Mesendoderm (in vitro differentiated cells): Measurements from ENCODE around the gene STAT5B.

Experiments used
- DNase-seq: peaks from one replicate; pipeline ENCODE4 v3.0.0; 2013
- H2AK5ac ChIP-seq: 2 replicates; pipeline ENCODE4 v1.6.1; 2013; ENCODE audit warnings: low read length, inconsistent platforms
- H2BK120ac ChIP-seq: 2 replicates; pipeline ENCODE4 v1.6.1; 2013; ENCODE audit warnings: low read depth, mild to moderate bottlenecking, low read length, moderate library complexity, mixed read lengths
- H2BK15ac ChIP-seq: replicated peaks from 2 replicates; pipeline ENCODE4 v1.6.1; 2013; ENCODE audit warnings: low read depth, mild to moderate bottlenecking, moderate library complexity
- H2BK5ac ChIP-seq: 2 replicates; pipeline ENCODE4 v1.6.1; 2013; ENCODE audit warnings: low read length, inconsistent platforms
- H3K18ac ChIP-seq: 2 replicates; pipeline ENCODE4 v1.6.1; 2013; ENCODE audit warnings: mild to moderate bottlenecking, low read length, mixed read lengths
- H3K23ac ChIP-seq: one replicate; pipeline ENCODE4 v1.6.1; 2013; ENCODE audit warnings: low read length
- H3K27ac ChIP-seq: 2 replicates; pipeline ENCODE4 v1.5.1; 2013; ENCODE audit warnings: low read depth, mild to moderate bottlenecking, inconsistent platforms, low read length, moderate library complexity
- H3K27me3 ChIP-seq: 2 replicates; pipeline ENCODE4 v1.6.1; 2013; ENCODE audit warnings: low read length, control low read depth, mild to moderate bottlenecking, inconsistent platforms; ENCODE audit not compliant: insufficient read depth, poor library complexity
- H3K36me3 ChIP-seq: 2 replicates; pipeline ENCODE4 v1.6.1; 2013; ENCODE audit warnings: low read length, inconsistent platforms; ENCODE audit not compliant: control insufficient read depth, insufficient read depth
- H3K4ac ChIP-seq: one replicate; pipeline ENCODE4 v1.6.1; 2013; ENCODE audit warnings: low read depth, mild to moderate bottlenecking, low read length, moderate library complexity
- H3K4me1 ChIP-seq: 2 replicates; pipeline ENCODE4 v1.6.1; 2013; ENCODE audit warnings: low read depth, low read length, inconsistent platforms; ENCODE audit not compliant: control insufficient read depth
- H3K4me2 ChIP-seq: 2 replicates; pipeline ENCODE4 v1.6.1; 2013; ENCODE audit warnings: low read length
- H3K4me3 ChIP-seq: 2 replicates; pipeline ENCODE4 v1.5.1; 2013; ENCODE audit warnings: mild to moderate bottlenecking, low read length
- H3K56ac ChIP-seq: one replicate; pipeline ENCODE4 v1.6.1; 2013; ENCODE audit warnings: low read length
- H3K79me1 ChIP-seq: 2 replicates; pipeline ENCODE4 v1.6.1; 2013; ENCODE audit warnings: low read length, inconsistent platforms
- H3K79me2 ChIP-seq: 2 replicates; pipeline ENCODE4 v1.6.1; 2013; ENCODE audit warnings: mild to moderate bottlenecking, low read length; ENCODE audit not compliant: control insufficient read depth, insufficient read depth
- H3K9ac ChIP-seq: 2 replicates; pipeline ENCODE4 v1.6.1; 2013; ENCODE audit warnings: low read length, inconsistent platforms
- H4K5ac ChIP-seq: one replicate; pipeline ENCODE4 v1.6.1; 2013; ENCODE audit warnings: low read length
- H4K8ac ChIP-seq: one replicate; pipeline ENCODE4 v1.6.1; 2013; ENCODE audit warnings: low read depth, mild to moderate bottlenecking, control low read depth, low read length, moderate library complexity
- WGBS: extraction: QIAGEN DNeasy Blood & Tissue Kit; methylation state at CpG from one replicate; pipeline ENCODE4 v1.1.7; 2013; ENCODE audit warnings: low lambda C conversion rate, missing lambda C conversion rate; ENCODE audit not compliant: insufficient coverage; ENCODE audit errors: extremely low coverage; 5-methylcytosine and 5-hydroxymethylcytosine counted together

Gene STAT5B

GRCh38 chr17:42202696-42203095 lies 73.5 kb downstream of the STAT5B start:
- H3K79me1 ChIP-seq = no peaks in the 10 kb centered on the region
- H3K4me2 ChIP-seq = no peak overlapping the region
- peaks cover 4% of the 10 kb centered on the region for H3K36me3 ChIP-seq
- no peak overlapping the region for H2BK15ac ChIP-seq
- no peak overlapping the region for H2BK5ac ChIP-seq
- H3K4ac ChIP-seq = no peak overlapping the region
- DNase-seq = no peak
- no peak overlapping the region for H3K27ac ChIP-seq
- no peak overlapping the region for H2AK5ac ChIP-seq
- no peak overlapping the region for H3K4me3 ChIP-seq
- no peak overlapping the region for H3K18ac ChIP-seq
- H3K23ac ChIP-seq = no peak overlapping the region
- no peaks in the 10 kb centered on the region for H3K27me3 ChIP-seq
- no peak overlapping the region for H4K5ac ChIP-seq
- no CpG with 5 or more reads among the region's 5 CpGs for WGBS
- no peaks in the 10 kb centered on the region for H3K4me1 ChIP-seq
- H3K79me2 ChIP-seq = no peaks in the 10 kb centered on the region
- no peak overlapping the region for H3K9ac ChIP-seq
- no peak overlapping the region for H4K8ac ChIP-seq
- no peak overlapping the region for H2BK120ac ChIP-seq
- H3K56ac ChIP-seq = no peak overlapping the region

GRCh38 chr17:42202159-42202558 lies 74.0 kb downstream of the STAT5B start:
- no peaks in the 10 kb centered on the region for H3K79me2 ChIP-seq
- H3K4me3 ChIP-seq = no peak overlapping the region
- no peak for DNase-seq
- WGBS = no CpG with 5 or more reads among the region's 6 CpGs
- H3K4me2 ChIP-seq = no peak overlapping the region
- H2BK5ac ChIP-seq = no peak overlapping the region
- H3K4ac ChIP-seq = no peak overlapping the region
- no peak overlapping the region for H4K5ac ChIP-seq
- no peak overlapping the region for H3K23ac ChIP-seq
- H4K8ac ChIP-seq = no peak overlapping the region
- no peak overlapping the region for H3K9ac ChIP-seq
- no peaks in the 10 kb centered on the region for H3K27me3 ChIP-seq
- H3K79me1 ChIP-seq = no peaks in the 10 kb centered on the region
- H3K36me3 ChIP-seq = peaks cover 2% of the 10 kb centered on the region
- H3K4me1 ChIP-seq = no peaks in the 10 kb centered on the region
- no peak overlapping the region for H3K18ac ChIP-seq
- no peak overlapping the region for H2BK120ac ChIP-seq
- H3K27ac ChIP-seq = no peak overlapping the region
- no peak overlapping the region for H2BK15ac ChIP-seq
- no peak overlapping the region for H3K56ac ChIP-seq
- H2AK5ac ChIP-seq = no peak overlapping the region

GRCh38 chr17:42201458-42201772 lies 74.8 kb downstream of the STAT5B start:
- no peaks in the 10 kb centered on the region for H3K27me3 ChIP-seq
- H2BK15ac ChIP-seq = no peak overlapping the region
- H2BK120ac ChIP-seq = no peak overlapping the region
- H3K27ac ChIP-seq = no peak overlapping the region
- no peak overlapping the region for H3K4me3 ChIP-seq
- H3K56ac ChIP-seq = no peak overlapping the region
- no peak overlapping the region for H2AK5ac ChIP-seq
- H3K23ac ChIP-seq = no peak overlapping the region
- no peaks in the 10 kb centered on the region for H3K4me1 ChIP-seq
- no peaks in the 10 kb centered on the region for H3K79me2 ChIP-seq
- H4K5ac ChIP-seq = no peak overlapping the region
- H3K18ac ChIP-seq = no peak overlapping the region
- no peak overlapping the region for H3K9ac ChIP-seq
- WGBS = no CpG with 5 or more reads among the region's 10 CpGs
- peaks cover 2% of the 10 kb centered on the region for H3K36me3 ChIP-seq
- H3K4ac ChIP-seq = no peak overlapping the region
- H3K79me1 ChIP-seq = no peaks in the 10 kb centered on the region
- no peak for DNase-seq
- H3K4me2 ChIP-seq = no peak overlapping the region
- H2BK5ac ChIP-seq = no peak overlapping the region
- H4K8ac ChIP-seq = no peak overlapping the region

- H3K4me2 ChIP-seq = no peak overlapping the region
- H3K36me3 ChIP-seq = peaks cover 2% of the 10 kb centered on the region
Observed at GRCh38 chr17:42200706-42201457, 75.3 kb downstream of the STAT5B start.

GRCh38 chr17:42199416-42200011 lies 76.7 kb downstream of the STAT5B start:
- no peak for DNase-seq
- Histone ChIP-seq H3K27me3 (no peaks in the 10 kb centered on the region), H3K4me2 (no peak overlapping the region), H2AK5ac (no peak overlapping the region), H2BK15ac (no peak overlapping the region), H3K79me1 (no peaks in the 10 kb centered on the region), H2BK5ac (no peak overlapping the region), H3K18ac (no peak overlapping the region), H3K79me2 (no peaks in the 10 kb centered on the region), H3K23ac (no peak overlapping the region), H2BK120ac (no peak overlapping the region), H3K36me3 (peaks cover 2% of the 10 kb centered on the region), H3K4ac (no peak overlapping the region), H3K56ac (no peak overlapping the region), H4K5ac (no peak overlapping the region), H3K9ac (no peak overlapping the region), H3K27ac (no peak overlapping the region), H3K4me1 (no peaks in the 10 kb centered on the region), H4K8ac (no peak overlapping the region), H3K4me3 (no peak overlapping the region)
- WGBS = no CpG with 5 or more reads among the region's 12 CpGs

More at GRCh38 chr17:42200706-42201457, 75.3 kb downstream of the STAT5B start:
- no peak overlapping the region for H3K18ac ChIP-seq
- no CpG with 5 or more reads among the region's 14 CpGs for WGBS
- H3K56ac ChIP-seq = peak overlapping the region; percentile 25
- no peak overlapping the region for H2BK5ac ChIP-seq
- no peak overlapping the region for H2BK15ac ChIP-seq
- H2BK120ac ChIP-seq = no peak overlapping the region
- H3K9ac ChIP-seq = no peak overlapping the region
- no peak for DNase-seq
- no peak overlapping the region for H3K4me3 ChIP-seq
- no peaks in the 10 kb centered on the region for H3K4me1 ChIP-seq
- no peaks in the 10 kb centered on the region for H3K79me1 ChIP-seq
- H4K5ac ChIP-seq = no peak overlapping the region
- no peak overlapping the region for H3K27ac ChIP-seq
- no peak overlapping the region for H4K8ac ChIP-seq
- no peak overlapping the region for H3K23ac ChIP-seq
- no peaks in the 10 kb centered on the region for H3K79me2 ChIP-seq
- H3K27me3 ChIP-seq = no peaks in the 10 kb centered on the region
- H2AK5ac ChIP-seq = no peak overlapping the region
- H3K4ac ChIP-seq = no peak overlapping the region

GRCh38 chr17:42198897-42199296 lies 77.3 kb downstream of the STAT5B start:
- Histone ChIP-seq H3K56ac (no peak overlapping the region), H3K36me3 (peaks cover 1% of the 10 kb centered on the region), H3K79me1 (no peaks in the 10 kb centered on the region), H3K4me2 (no peak overlapping the region), H3K27me3 (no peaks in the 10 kb centered on the region), H3K4me3 (no peak overlapping the region), H2BK15ac (no peak overlapping the region), H3K27ac (no peak overlapping the region), H2BK5ac (no peak overlapping the region), H3K4ac (no peak overlapping the region), H3K9ac (no peak overlapping the region), H4K8ac (no peak overlapping the region), H4K5ac (no peak overlapping the region), H3K23ac (no peak overlapping the region), H3K18ac (no peak overlapping the region), H3K79me2 (no peaks in the 10 kb centered on the region), H2AK5ac (no peak overlapping the region), H3K4me1 (no peaks in the 10 kb centered on the region), H2BK120ac (no peak overlapping the region)
- WGBS = no CpG with 5 or more reads among the region's 4 CpGs
- no peak for DNase-seq
